CD4-positive, alpha-beta T cell treated with Interleukin-15 for 1 hour (primary cell): ENCODE measurements around the gene DLG2.
"Not testable (repeated sequence)": the region's sequence is repeated elsewhere in the genome, so short reads cannot be mapped to it uniquely, and the experiment has no call there.

Experiments
- DNase-seq: peaks from one replicate; pipeline ENCODE4 v3.0.0-alpha.2; 2020

Gene DLG2

DNA sequence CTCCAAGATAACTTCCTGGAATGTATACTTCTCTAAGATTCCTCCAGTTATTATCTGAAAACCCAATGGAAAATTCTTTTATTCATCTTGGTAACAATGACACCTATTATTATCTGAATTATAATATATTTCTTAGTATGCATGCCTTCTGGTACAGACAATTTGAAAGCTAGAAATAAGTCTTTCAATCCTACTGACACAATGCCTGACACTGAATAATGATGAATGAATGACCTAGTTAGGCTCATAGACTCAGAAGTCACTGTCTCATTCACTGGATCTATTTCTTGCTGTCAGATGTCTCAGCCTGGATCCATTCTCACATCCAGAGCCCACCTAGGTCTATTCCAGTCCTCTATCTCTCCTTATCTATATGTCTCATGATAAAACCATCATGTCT is 1214.3 kb downstream of the DLG2 start:
- no peak for DNase-seq

DNA sequence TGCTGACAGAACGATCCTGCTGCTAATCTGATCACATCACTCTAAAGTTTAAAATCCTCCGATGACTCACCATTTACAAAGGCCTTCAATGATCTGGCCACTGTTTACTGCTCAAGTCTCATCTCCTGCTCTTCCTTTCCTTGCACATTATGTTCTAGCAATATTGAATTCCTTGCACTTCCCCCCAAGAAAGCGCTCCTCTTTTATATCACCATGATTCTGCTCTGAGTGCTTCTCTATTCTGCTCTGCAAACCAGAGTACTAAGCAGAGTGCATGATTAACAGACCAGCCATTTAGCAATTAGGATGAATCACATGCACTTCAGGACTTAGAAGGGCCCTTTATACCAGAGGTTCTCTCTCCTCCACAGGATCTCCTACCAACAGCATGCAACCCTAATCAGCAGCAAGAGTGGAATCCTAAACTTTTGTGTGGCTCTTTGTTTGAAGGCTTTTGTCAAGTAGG is 1218.2 kb downstream of the DLG2 start:
- no peak for DNase-seq

DNA sequence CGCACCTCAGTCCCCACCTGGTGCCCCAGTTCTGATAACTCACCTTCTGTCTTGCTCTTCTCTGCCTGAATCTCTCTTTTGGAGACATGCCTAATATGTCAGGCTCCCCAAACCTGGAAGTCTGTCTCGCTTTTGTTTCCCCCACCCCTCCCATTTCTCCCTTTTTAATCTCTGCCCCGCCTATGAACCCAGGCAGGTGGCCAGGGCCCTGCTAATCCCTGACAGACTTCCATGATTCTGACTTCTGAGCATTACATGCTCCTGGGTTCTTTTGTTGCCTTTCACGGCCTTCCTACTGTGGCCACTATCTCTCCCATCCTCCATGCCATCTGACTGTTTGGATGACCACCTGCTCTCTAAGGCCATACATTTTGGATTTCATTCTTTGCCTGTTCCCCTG is 1220.1 kb downstream of the DLG2 start:
- DNase-seq, result no peak

DNA sequence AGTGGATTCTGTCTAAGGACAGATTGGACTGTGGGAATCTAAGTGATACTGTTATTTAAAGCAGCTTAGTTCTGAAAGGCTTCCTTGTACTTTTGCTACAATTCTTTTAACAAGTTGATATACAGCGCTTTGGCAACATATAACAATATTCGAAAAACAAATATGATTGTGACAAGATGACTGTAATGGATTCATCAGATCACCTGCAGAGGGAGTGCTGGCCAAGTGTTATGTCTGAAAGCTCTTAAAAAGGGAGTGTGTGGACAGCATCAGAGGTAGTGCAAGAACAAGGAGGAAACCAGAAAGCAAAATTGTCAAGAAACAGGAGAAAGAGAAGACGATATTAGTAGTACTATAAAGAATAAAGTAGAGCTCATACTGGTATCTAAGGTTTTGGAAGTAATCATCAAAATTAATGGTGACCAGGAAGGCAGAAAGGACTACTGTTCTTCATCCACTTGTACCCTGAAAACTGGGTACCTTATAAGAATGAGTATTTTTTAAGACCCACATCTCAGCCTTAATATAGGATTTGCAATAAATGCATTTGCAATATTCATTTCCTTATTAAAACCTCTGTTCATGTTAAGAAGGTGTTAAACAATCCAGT is 1229.0 kb downstream of the DLG2 start:
- no peak for DNase-seq

DNA sequence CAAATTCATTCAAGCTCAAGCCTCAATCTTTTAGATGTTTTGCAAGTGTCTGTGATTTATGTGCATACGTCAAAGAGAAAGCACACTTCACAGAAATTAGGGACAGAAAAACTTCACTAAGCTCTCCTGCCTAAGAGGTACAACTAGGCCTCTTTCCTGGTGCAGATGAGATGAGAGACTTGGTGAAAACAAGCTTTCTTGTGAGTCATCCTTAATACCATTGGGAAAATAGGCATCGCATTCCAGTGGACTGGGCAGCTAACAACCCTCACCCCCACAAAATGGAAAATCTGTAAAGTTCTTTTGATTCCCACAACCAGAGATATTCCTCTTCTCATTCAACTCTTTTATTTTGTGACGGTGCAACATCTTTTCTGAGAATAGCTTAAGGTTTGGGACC is 1230.6 kb downstream of the DLG2 start:
- no peak for DNase-seq

DNA sequence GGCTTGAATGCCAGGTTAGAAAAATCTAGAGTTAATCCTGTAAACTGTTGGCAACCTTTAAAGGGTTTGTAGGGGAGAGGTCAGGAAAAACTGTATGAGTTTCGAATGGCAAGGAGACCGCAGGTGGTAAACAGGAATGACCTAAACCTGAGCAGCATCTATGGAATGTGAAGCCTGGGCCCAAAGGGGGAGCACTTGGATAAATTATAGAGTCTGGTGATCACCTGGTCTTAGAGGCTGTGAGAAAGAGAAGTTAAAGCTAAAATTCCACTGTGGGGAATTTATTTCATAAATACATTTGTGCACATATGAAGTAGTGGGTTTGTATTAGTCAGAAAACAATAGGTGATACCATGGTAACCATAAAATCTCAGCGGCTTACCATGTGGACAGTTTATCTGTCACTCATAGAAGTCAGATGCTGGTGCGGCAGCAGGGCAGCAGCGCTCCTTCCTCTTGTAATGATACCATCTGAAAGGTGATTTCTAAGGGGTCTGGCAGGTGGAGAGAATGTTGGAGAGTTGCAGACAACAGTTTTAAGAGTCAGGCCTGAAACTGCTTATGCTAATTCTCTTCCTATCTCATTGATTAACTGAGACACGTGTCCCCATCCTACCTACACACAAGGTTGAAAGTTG is 1236.6 kb downstream of the DLG2 start:
- no peak for DNase-seq

DNA sequence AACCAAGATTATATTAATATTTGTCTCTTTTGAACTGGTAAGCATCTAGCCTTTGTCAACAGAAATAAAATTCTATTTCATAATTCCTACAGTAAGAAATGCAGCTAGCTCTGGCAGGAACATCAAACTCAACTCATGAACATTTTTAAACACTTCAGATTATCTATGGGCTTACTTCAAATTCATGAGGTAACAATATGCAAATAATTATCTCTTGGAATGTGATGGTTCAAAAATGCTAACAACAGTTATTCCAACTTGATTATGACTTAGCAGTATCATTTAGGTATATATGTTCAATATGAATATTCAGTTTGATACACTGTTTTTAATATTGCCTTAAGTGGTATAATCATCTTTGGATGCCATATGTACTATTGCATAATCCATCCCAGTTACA is 1237.4 kb downstream of the DLG2 start:
- DNase-seq, result no peak

DNA sequence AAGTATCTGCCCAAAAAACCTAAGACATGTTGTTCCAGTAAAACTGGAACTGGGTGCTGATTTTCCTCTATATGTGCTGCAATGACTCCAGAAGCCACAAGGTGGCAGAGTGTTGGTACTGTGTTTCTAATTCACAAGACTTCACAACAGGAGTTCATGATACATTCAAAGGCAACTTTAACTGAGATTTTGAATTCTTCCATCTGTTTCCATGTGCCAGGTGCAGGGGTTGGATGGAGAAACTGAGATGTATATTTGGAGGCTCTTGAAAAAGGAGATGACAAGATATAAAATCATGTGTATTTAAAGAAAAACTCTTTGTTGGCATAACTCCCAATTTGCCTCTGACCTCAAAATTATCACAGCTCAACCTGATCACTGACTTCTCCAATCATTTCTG is 1242.4 kb downstream of the DLG2 start:
- no peak for DNase-seq

DNA sequence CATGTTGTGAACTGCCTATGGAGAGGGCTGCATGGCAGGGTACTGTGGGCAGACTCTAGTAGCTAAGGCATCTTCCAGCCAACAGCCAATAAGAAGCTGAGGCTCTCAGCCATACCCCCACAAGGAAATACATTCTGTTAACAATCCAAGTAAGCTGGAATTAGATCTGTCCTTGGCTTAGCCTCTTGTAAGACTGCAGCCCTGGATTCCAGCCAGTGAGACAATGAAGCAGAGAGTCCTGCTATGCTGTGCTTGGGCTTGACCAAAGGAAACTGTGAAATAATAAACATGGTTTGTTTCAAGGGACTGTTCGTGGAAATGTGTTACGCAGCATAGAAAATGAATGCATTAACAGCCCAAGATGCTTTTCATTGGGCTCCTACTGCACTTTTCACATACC is 1243.6 kb downstream of the DLG2 start:
- DNase-seq, result no peak

DNA sequence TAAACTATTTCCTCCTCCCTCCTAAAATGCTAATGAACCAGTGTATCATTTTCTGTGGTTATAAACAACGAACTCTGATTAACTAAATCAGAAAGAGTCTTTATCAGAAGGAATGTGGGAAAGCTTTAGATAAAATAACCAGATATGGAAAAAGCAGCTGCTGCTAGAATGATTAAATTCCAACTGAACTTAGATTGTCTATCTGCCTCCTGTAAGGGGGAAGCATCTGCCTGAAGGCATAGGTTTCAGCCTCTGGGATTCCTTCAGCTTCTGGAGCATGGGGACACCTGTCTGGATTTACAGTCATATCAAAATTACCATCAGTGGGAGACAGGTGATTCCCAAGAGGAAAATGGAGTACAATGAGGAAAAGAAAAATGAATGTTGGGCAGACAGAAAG is 1245.5 kb downstream of the DLG2 start:
- no peak for DNase-seq

DNA sequence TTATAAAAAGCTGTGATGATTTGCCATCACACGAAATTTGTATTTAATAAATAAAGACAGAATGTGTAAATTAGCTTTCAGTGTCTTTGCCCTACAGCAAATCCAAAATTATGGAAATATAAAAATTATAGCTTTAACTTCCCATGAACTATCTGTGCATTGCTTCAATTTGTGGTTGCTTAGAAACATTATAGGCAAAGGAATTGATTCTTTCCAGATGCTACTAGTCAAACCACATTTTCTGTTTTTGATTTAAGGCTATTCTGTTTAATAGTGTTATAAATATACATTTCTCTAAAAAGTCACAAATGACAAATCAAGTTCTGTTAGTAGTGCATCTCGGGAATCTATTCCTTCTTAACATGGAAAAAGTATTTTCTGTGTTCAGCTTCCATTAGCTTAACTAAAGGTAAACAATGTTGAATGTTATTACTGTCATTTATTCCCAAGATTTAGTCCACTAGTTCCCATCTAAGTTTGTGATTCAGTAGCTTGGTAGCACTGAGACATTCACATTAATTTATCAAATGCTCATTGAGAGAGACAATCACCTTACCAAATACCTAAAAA is 1254.7 kb downstream of the DLG2 start:
- no peak for DNase-seq

DNA sequence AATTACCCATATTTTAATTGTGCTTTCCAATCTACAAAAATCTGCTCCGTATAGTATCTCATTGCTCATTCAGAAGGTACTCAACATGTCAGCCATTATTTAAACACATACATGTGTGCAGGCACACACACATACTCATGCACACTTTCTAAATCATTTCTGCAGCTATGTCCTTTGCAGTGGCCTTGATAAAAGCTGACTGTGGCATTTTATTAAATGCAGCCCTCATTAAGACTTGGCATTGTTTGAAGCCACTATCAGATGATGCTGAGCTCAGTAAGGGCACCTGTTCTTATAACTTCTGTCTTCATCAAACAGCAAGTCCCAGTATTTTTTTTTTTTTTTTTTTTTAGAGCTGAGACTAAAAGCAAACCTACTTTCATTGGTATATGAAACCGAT is 1269.1 kb downstream of the DLG2 start:
- no peak for DNase-seq

DNA sequence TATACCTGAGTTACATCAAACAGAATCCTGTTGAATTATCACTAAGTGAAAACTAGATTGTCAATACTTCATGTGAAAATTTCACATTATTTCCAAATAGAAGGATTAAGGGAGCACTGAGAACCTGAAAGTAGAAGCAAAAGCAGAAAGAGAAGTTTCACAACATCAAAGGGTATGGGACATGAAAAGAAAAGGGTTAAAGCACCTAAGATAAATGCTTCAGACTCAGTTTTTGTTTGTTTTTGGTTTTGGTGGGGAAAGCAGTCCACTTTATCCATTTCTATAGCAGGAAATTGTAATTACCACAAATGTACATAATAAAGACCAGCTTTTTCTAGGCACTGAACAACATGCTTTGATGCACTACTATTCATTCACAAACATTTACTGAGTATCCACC is 1271.2 kb downstream of the DLG2 start:
- no peak for DNase-seq

DNA sequence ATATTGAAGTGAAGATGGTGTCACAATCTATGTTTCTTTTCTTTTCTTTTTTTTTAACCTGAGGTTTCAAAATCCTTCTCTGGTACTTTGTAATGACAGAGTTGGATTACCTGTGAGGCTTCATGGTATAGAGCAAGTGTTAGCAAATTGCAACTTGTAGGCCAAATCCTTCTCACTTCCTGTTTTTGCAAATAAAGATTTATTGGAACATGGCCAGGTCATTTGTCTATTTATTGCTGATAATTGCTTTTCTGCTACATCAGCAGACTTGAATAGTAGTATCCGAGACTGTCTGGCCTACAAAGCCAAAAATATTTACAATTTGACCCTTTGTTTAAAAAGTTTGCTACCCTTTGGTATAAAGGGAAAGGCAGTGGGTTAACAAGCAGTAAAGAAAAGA is 1281.5 kb downstream of the DLG2 start:
- no peak for DNase-seq

DNA sequence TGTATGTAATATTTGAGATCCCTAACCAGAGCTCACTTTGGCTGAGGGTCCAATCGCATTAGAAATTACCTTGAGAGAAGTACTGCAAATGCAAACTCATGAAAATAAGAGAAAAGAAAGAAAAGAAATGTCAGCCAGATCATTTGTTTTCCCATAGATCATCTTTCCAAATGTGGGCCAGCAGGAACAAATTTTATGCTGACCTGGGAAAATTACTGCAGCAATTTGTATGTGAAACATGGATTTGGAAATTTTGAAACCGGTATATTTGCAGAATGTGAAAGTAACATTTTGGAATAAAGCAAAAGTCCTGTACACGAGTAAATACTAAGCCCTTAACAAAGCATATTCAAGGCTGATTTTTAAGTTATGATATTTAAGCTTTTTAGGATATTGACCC is 1282.1 kb downstream of the DLG2 start:
- no peak for DNase-seq

DNA sequence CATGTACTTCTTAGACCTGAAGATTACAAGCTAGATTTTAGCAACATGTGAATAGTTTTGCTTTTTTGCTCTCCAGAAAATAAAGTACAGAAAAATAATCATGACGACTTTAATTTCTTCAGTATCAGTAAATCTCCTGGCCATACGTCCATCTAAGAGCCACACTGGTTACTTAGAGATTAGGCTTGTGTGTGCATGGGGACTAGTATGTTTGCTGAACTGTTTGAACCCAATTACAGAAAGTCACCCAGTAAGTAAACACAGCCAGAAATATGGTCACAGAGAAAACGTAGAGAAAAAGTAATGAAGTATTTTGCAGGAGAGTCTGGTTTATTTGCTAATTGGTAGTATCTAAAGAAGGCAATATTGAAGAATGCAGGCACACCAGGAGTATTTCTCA is 1287.3 kb downstream of the DLG2 start:
- no peak for DNase-seq

DNA sequence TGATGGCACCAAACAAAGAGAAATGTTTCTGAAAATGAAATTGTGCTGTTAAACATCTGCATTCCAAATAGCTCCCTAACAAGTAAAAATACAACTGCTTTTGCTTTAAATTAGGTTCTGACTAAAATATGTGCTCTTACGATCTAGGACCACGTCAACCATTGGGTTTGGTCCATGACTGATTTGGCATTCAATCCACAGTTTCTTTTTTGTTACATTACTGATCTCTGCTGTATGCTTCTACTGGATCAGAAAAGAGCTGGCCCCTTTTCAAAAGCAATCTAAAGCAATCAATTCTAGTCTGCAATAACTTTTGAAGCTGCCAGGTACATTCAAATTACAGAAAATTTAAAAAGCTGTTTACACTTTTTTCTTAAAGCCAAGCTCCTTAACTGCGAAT is 1293.9 kb downstream of the DLG2 start:
- no peak for DNase-seq

DNA sequence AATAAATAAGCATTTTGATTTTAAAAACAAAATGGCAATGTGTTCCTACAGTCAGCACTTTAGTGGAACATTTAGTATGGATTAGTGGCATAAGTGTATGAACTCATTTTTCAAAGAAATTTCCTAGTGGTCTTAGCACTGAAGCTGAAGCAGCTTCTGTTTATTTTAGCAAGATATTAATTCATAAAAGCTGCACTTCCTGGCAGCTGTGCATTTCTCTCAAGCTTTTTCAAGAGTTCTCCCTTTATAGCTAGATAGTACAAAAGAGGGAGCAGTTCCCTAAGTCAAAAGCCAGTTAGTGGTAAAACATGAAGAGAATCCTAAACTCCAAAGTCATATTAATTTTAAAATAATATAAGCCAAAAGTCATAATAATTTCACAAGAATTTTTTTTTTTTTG is 1304.9 kb downstream of the DLG2 start:
- no peak for DNase-seq

DNA sequence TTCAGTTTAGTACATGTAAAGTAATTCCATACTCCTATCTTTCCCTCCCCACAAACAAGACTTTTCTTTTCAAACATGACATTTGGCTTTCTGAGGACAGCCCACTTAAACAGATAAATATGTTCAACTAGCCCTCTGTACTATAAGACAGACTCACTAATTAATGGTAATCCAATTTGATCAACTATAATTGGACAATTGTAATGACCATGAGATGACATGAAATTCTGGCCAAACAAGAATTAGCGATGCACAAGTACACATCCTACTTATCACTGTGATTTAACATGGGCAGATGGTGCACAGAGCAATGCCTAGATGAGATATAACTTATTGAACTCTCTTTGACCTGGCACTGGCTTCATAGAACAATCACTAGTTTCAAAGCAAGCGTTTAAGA is 1307.3 kb downstream of the DLG2 start:
- DNase-seq, result no peak

DNA sequence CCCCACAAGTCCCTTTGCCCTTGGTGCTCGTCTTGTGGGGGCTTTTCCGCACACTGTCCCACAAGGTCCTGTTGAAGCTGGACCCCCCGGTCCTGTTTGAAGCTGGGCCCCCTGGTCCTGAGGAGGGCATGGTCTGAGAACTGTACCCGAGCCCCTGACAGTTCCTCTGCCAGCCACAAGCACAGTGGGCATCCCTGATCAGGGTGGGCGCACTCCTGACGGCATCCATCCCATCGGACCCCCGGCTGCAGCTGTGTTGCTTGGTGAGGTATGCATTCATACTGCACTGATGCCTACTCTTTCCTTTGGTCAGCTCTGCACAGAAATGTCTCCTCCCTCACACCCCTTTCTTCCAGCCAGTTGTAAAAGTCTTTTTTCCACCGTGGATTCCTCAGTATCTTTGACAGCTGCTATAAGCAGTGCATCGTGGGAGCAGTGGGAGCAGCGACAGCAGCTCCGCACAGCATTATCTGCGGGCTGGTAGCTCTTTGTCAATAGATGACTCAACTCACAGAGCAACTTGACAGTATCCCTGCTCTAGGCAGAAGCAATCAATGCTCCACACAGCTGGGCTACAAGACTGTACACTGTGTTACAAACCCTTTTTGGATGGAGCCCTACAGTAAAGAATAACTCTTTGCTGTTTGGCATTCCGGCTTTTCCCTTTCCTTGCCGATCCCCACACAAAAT is 1310.1 kb downstream of the DLG2 start:
- no peak for DNase-seq

DNA sequence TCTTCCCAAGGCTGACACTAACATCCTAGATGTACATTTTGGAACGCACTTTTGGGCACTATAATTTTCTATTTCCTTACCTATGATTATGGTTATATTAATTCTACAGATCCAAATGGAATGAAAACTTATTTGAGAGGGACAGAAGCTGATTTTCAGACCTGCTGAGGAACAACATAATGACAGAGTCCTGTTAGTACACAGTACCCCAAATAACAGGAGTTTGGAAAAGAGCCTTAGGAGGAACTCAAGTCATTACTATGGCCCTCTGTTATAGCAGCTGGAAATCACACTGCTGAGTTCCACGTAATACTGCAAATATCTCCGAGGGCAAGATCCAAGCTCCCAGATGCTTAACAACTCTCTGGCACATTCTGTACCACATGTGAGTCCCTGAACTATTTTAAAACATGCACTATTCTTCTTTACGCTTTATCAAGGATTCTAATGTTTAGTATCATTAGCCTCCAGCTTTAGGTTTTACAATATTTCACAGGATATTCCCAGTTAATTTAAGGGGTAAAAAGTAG is 1313.2 kb downstream of the DLG2 start:
- DNase-seq, result no peak

DNA sequence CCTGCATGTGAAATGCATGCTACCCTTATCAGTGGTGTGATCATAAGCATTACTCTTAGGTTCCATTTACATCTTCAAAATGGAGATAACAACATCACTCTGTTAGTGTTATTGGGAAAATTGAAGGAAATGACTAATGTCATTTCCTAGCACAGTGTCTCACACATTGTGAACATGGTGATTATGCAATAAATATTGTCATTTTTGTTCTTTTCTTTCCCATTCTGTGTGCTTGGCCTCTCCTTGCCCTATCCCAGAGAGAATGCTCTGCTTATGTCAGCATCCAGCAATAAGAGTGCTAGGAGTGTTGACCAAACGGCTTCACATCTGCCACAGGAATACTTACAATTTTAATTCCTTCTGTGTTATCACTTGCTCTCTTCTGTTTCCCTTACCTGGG is 1316.9 kb downstream of the DLG2 start:
- DNase-seq, result no peak

DNA sequence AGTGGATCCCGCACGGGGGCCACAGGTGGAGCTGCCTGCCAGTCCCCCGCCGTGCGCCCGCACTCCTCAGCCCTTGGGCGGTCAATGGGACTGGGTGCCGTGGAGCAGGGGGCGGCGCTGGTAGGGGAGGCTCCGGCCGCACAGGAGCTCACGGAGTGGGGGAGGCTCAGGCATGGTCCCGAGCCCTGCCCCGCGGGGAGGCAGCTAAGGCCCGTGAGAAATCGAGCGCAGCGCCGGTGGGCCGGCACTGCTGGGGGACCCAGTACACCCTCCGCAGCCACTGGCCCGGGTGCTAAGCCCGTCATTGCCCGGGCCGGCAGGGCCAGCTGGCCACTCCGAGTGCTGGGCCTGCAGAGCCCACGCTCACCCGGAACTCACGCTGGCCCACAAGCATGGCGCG is 1318.7 kb downstream of the DLG2 start:
- not testable (repeated sequence) for DNase-seq

DNA sequence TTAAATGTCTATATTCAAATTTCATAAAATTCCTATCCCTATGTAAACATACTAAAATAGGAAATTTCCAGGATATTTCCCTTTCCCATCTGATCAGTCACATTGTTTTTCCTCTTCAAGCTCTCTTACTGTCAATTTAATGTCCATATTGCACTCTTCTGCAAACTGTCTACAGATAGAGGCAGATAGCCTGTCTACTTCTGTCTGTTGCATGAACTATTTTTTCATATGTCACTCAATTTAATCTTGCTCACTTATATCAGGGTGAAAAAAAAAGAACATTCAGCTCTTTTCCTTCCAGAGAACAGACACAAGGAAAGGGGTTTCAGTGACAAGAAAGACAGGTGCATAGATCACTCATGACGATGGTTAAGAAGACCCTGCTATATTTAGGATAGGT is 1327.1 kb downstream of the DLG2 start:
- DNase-seq, result no peak
